Measurements from ENCODE around the gene PCDHGC3.

PCDHGC3 gene

DNA sequence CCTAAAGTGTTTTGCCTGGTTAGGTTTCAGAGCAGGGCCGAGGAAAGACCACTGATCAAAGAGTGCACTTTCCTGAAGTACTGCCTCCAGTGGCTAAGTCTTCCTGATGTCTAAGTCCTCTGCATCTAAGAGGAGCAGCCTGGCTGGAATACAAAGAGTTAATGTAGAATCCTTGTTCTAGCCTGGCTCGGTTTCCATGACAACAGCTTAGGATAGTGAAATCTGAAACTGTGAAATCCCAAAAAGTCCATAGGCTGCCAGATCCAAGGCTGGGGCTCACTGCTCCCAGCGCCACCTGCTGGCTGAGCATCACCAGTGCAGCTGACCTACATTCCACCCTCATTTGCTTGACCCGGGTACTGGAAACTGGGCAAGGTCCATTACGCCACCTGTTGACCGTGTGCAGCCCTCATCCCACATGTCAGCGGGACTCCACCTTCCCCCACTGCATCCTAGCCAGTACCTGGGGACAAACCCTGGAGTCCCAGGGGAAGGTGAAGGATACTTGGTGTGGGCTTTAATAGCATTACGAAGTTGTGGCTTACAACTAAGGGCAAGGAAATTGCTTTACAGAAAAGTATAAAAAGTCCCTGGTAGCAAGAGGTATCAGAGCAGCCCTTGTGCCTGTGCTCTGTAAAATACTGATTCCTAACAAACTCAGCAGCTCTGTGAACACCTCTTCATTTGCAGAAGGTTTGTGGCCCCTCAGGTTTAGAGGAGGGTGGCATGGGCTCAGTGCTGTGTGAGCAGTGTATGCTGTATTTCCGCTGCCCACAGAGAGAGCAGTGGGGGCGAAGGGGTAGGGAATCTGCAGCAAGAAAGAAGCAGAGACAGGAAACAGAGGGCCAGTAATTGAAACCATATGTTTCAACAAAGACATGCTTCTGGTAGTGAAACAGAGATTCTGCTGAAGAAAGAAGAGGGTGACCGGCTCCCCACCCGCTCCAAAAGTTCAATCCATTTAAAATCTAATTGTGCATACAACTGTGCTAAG lies 49.1 kb downstream of the PCDHGC3 start:
- peak; percentile 37 to 42 for DNase-seq

DNA sequence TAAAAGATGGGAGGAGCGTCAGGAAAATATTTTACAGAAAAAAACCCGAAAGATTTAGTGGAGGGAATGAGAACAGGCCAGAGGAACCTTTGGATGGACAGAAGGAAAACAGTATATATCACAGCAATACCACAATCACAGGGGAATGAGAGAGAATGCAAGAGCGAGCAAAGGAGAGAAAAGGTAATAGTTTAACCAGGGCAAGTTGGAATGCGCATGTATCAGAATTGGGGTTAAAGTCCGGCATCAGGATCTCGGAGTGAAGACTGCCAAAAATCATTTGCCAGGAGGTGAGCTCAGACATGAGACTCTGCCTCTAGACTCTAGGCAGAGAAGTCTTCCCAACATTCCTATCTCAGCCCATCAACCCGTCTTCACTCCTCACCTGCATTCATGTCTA lies 49.9 kb downstream of the PCDHGC3 start:
- no peak for DNase-seq

DNA sequence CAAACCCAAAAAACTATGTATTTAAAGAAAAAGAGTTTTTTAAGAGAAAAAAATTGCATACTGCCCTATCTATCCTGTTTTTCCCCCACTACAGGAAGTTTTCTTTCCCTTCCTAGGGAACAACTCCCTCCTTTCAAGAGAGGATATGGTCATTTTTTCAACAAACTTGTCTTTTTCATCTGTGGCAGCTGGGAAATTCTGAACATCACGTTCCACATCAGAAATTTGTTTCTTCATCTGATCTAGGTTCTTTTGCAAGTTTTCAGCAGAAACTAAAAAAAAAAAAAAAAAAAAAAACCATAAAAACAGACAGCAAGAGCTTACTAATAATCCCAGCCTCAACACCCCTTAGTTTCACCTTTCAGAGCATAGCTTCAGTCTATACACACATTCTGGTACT lies 51.7 kb downstream of the PCDHGC3 start:
- DNase-seq = no peak
